IPS-20b (cell line): Measurements from ENCODE around the gene HDAC9.

Source experiments
- H3K27ac ChIP-seq: one replicate; pipeline ENCODE4 v1.5.1; 2013; ENCODE audit warnings: low read length
- H3K27me3 ChIP-seq: 2 replicates; pipeline ENCODE4 v1.6.1; 2013; ENCODE audit warnings: mild to moderate bottlenecking, low read length, inconsistent platforms; ENCODE audit not compliant: insufficient read depth
- H3K36me3 ChIP-seq: 2 replicates; pipeline ENCODE4 v1.6.1; 2013; ENCODE audit warnings: low read depth, mild to moderate bottlenecking, inconsistent platforms, low read length, moderate library complexity; ENCODE audit not compliant: insufficient read depth
- H3K4me1 ChIP-seq: 2 replicates; pipeline ENCODE4 v1.6.1; 2013; ENCODE audit warnings: mild to moderate bottlenecking, control low read depth, inconsistent platforms, low read length, moderate library complexity; ENCODE audit not compliant: insufficient read depth
- H3K4me3 ChIP-seq: 2 replicates; pipeline ENCODE4 v1.5.1; 2013; ENCODE audit warnings: mild to moderate bottlenecking, low read length, inconsistent platforms
- H3K9ac ChIP-seq: 2 replicates; pipeline ENCODE4 v1.6.1; 2013; ENCODE audit warnings: low read depth, mild to moderate bottlenecking, inconsistent platforms, low read length, moderate library complexity
- H3K9me3 ChIP-seq: 2 replicates; pipeline ENCODE4 v1.6.1; 2013; ENCODE audit warnings: mild to moderate bottlenecking, low read depth, low read length, inconsistent platforms; ENCODE audit not compliant: insufficient read depth

HDAC9 gene

DNA sequence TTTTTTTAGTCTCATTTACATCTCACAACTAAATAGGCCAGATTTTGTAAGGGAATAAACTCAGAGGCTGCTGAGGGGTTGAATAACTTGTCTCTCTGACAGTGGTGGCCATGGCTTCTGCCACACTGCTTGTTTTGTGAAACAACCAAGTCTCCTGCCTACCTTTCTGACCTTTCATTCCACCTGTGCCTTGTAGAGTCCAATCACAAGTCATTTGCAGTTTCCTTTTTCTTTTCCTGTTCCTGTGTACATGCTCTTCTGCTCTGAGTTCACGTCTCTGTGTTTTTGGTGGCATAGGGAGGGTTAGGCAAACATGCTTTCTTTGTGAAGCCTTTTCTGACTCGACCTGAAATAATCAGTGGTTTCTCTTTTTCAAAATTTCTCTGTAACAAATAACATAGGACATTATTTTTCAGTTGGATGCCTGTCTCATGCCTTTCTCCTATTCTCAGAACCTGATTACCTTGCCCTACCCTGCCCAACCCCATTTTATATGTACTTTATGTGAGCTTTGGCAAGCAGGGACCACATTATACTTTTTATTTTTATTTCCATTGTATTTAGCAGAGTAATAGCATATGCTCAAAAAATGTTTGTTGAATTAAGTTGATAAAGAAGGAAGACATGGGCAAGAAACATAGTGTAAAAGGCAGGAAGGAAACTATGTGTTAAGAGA, 81.7 kb downstream of the HDAC9 start:
- Histone ChIP-seq H3K36me3 (no peaks in the 10 kb centered on the region), H3K27ac (no peak overlapping the region), H3K4me3 (no peak overlapping the region), H3K4me1 (peaks cover 5% of the 10 kb centered on the region; the same call in 1 of the 2 replicates), H3K9ac (no peak overlapping the region), H3K9me3 (no peaks in the 10 kb centered on the region), H3K27me3 (no peaks in the 10 kb centered on the region)

DNA sequence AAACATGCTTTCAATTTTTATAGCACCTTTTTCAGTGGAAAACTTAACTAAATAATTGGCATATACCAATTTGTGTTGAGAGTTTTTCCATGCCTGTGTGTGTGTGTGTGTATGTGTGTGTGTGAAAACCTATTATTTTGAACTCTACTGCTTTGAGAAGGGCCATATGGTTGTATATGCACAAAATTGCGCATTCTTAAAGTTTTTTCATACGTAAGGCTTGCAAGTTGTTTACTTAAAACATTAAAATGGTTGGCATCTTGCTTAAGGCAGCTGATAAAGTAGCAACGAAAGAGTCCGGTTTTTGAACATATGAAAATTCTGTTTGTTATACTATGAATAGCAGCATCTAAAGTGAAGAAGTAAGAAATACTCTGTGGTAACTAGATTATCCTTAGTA, 84.1 kb downstream of the HDAC9 start:
- Histone ChIP-seq H3K27ac (no peak overlapping the region), H3K4me3 (no peak overlapping the region), H3K4me1 (peaks cover 5% of the 10 kb centered on the region; the same call in 1 of the 2 replicates), H3K36me3 (no peaks in the 10 kb centered on the region), H3K9me3 (no peaks in the 10 kb centered on the region), H3K27me3 (no peaks in the 10 kb centered on the region), H3K9ac (no peak overlapping the region)

DNA sequence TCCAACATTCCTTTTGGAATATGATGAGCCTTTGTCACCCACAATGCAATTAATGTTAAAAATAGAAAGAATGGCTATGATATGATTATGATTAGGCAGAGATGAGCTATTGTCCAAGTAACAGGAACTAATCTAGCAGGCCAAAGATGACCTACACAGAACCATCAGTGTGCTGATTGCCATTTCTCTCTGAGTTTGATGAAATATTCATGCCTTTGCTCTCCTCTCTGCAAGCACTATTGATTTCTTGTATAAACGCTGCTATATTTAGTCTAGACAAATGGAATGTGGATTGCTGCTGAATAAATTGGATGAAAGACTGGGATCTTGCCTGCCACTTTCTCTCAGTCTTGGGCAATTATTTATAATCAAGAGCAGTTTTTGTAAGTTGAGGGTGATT, 85.4 kb downstream of the HDAC9 start:
- H3K27me3 ChIP-seq = no peaks in the 10 kb centered on the region
- no peak overlapping the region for H3K27ac ChIP-seq
- no peaks in the 10 kb centered on the region for H3K9me3 ChIP-seq
- 0 out of 2 replicates have a peak, but pooled peaks cover 4% of the 10 kb centered on the region for H3K36me3 ChIP-seq
- H3K4me3 ChIP-seq = no peak overlapping the region
- H3K9ac ChIP-seq = no peak overlapping the region
- peaks cover 5% of the 10 kb centered on the region; the same call in 1 of the 2 replicates for H3K4me1 ChIP-seq

DNA sequence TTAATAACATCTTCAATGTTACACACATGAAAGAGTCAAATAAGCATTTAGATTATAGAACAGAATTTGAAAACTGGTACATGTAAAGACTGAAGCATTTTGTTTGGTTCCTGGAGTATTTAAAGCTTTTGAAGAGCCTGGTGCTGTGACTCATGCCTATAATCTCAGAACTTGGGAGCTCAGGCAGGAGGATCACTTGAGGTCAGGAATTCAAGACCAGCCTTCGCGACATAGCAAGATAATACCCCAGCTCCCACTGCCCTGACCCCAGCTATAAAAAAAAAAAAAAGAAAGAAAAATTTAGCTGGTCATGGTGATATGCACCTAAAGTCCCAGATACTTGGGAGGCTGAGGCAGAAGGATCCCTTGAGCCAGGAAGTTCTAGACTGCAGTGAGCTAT, 87.8 kb downstream of the HDAC9 start:
- Histone ChIP-seq H3K9ac (no peak overlapping the region), H3K4me3 (no peak overlapping the region), H3K9me3 (no peaks in the 10 kb centered on the region), H3K27me3 (no peaks in the 10 kb centered on the region), H3K36me3 (0 out of 2 replicates have a peak, but pooled peaks cover 4% of the 10 kb centered on the region), H3K27ac (no peak overlapping the region), H3K4me1 (peaks cover 5% of the 10 kb centered on the region; the same call in 1 of the 2 replicates)

DNA sequence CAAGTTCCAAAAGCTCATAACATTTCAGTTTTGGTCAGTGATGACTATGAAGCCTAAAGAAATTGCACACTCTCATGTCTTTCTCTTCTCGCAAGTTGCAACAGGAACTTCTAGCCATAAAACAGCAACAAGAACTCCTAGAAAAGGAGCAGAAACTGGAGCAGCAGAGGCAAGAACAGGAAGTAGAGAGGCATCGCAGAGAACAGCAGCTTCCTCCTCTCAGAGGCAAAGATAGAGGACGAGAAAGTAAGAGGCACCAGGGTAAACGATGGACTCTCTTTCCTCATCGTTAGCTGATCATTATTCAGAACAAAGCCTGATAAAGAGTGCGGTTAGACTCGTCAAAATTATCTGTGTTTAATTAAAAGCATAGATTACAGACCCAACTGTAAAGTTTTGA, 94.7 kb downstream of the HDAC9 start:
- H3K27me3 ChIP-seq = no peaks in the 10 kb centered on the region
- peaks cover 22% of the 10 kb centered on the region for H3K36me3 ChIP-seq
- no peak overlapping the region for H3K9ac ChIP-seq
- no peaks in the 10 kb centered on the region for H3K4me1 ChIP-seq
- no peak overlapping the region for H3K4me3 ChIP-seq
- H3K9me3 ChIP-seq = no peaks in the 10 kb centered on the region
- H3K27ac ChIP-seq = no peak overlapping the region

DNA sequence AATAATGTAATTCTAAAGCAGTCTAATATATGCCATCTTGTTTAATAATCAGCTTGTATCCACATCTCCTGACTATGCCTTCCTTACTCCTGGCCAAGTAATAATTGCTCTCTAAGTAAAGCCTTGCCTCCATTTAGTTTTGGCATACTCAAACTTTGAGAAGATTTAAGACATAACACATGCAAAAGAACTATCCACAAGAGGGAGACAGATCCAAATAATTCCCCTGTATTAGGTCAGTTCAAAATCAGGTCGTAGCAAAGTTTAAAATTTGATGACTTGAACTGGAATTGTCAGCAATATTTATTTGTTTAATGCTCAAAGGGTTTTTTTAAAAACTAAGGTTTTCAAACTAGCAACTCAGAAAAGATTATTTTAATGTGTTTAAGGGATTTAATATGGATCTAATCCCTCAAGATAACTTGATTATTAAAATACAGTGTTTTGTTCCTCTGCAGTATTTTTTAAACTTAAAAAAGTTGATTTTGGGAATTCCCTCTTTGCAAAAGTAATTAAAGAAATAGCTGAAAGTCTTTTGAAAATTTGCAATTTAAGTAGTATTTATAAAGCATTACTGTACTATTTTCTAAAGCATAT, 95.3 kb downstream of the HDAC9 start:
- Histone ChIP-seq H3K27me3 (no peaks in the 10 kb centered on the region), H3K9me3 (no peaks in the 10 kb centered on the region), H3K27ac (no peak overlapping the region), H3K4me1 (no peaks in the 10 kb centered on the region), H3K36me3 (peaks cover 18% of the 10 kb centered on the region), H3K4me3 (no peak overlapping the region), H3K9ac (no peak overlapping the region)

DNA sequence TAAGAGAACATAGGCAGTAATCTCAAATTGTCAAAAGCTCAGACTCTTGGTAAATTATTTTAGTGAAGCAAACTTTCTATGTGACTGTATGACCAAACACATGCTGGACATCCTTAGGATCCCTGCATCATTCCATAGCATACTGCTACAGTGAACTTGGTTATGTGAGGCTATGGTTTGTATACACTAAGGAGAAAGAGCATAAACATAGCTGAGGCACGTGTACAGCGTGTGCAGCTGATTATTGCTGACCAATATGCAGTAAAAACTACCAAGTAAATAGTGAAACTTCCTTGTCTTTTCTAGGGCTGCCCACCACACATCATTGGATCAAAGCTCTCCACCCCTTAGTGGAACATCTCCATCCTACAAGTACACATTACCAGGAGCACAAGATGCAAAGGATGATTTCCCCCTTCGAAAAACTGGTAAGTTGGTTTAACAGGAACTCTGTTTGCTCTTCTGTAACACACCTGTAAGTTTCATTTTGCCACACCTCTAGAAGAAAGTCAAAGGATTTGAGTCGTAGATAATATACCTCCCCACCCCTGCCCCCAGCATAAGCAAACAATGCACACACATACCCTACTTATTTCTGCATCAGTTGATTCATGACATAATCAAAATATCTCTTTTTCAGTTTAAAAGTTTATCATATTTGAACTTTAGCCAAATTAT, 98.2 kb downstream of the HDAC9 start:
- Histone ChIP-seq H3K36me3 (peaks cover 21% of the 10 kb centered on the region), H3K9ac (no peak overlapping the region), H3K4me3 (no peak overlapping the region), H3K27me3 (no peaks in the 10 kb centered on the region), H3K4me1 (no peaks in the 10 kb centered on the region), H3K9me3 (no peaks in the 10 kb centered on the region), H3K27ac (no peak overlapping the region)

DNA sequence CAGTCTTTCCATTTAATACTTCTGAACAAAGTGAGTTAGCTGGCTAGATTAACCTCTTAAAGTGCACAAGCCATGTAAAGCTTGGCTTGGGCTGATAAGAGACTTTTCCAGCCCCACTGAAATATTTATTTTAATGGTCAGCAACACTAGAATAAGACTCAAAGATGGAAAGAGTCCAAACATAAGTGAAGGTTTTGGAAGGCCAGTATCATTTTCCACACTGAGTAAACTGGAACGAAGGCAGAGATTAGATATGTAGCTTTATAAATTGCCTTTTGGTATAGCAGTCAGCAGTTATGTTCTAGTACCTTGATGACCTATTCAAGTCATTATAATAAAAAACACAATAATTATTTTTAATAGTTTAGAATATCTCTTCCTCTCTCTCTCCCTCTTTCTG, 102.2 kb downstream of the HDAC9 start:
- H3K4me1 ChIP-seq = no peaks in the 10 kb centered on the region
- H3K9ac ChIP-seq = no peak overlapping the region
- H3K27ac ChIP-seq = no peak overlapping the region
- H3K9me3 ChIP-seq = peaks cover 25% of the 10 kb centered on the region
- peaks cover 43% of the 10 kb centered on the region for H3K36me3 ChIP-seq
- no peaks in the 10 kb centered on the region for H3K27me3 ChIP-seq
- no peak overlapping the region for H3K4me3 ChIP-seq

DNA sequence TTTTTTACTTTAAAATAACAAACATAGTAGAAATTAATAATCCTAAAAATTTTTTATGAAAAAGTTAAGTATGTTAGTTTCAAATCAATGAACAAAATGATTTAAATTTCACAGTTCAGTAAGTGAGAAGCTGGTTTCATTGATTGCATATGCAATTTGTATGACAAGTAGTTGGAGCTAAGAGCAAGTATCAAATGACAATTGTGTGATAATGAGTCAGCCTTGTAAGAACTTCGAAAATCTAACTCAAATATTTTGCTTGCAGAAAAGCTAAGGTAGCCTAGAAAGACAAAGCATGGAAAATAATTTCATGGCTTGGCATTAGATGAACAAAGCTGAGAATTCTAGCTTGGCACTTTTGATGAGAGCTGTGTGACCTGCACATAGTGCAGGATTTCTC, 111.5 kb downstream of the HDAC9 start:
- Histone ChIP-seq H3K9ac (no peak overlapping the region), H3K36me3 (peaks cover 12% of the 10 kb centered on the region; the same call in 1 of the 2 replicates), H3K27ac (no peak overlapping the region), H3K9me3 (peaks cover 17% of the 10 kb centered on the region), H3K27me3 (no peaks in the 10 kb centered on the region), H3K4me1 (no peaks in the 10 kb centered on the region; the same call in 1 of the 2 replicates), H3K4me3 (no peak overlapping the region)

DNA sequence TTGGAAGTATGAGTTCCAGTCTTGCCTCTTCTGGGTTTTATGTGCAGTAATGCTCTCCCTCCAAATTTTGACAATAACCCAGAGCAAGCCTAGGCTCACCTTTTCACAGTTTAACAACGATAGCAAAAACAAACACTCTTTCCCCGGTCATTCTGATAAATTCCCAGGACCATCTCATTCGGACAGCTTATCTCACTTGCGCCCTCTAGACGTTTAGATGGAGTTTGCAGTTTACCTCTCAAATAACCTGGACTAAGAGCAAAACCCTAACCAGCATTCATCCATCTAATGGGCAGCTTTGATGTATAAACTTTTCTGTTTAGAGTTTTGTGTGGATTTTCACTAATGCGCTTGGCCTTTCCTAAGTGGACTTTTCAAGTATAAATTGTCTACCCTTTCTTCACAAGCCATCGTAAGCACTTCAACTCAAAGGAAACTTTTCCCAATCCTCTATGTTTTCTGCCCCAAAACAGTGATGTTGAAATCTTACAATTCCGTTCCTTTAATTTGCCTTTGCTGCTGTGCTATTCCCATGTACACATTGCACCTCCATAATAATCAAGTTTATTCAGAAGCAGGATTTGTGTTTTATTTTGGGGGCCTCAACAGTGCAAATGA, 114.9 kb downstream of the HDAC9 start:
- Histone ChIP-seq H3K27ac (no peak overlapping the region), H3K9ac (no peak overlapping the region), H3K9me3 (peaks cover under 1% of the 10 kb centered on the region; the same call in 1 of the 2 replicates), H3K36me3 (no peaks in the 10 kb centered on the region), H3K4me3 (no peak overlapping the region), H3K4me1 (peaks cover 3% of the 10 kb centered on the region), H3K27me3 (no peaks in the 10 kb centered on the region)

DNA sequence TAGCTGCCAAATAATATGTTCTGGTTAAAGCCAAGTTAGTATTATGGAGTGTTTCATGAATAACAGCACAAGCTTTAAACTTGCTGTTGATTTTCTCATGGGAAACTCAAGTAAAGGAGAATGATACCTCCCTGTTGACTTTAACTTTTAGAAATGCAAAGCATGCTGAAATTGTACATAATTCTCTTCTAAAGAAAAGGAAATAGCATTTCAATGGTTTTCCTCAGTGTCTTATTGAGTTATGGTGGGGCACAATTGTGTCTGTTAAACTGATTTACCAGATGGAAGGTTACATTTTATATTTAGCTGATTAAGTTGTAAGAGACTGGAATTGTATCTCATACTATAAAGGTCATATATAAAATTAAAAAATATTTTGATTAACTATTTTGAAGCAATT, 119.3 kb downstream of the HDAC9 start:
- Histone ChIP-seq H3K9ac (no peak overlapping the region), H3K4me3 (no peak overlapping the region), H3K9me3 (no peaks in the 10 kb centered on the region), H3K36me3 (no peaks in the 10 kb centered on the region), H3K27ac (no peak overlapping the region), H3K27me3 (no peaks in the 10 kb centered on the region), H3K4me1 (peaks cover 3% of the 10 kb centered on the region; the same call in 1 of the 2 replicates)
